K562 (cell line): ENCODE measurements around the gene NDUFAF2. TPM values are rescaled to one million over a fixed set of nuclear protein-coding genes. Genes with fewer than 3 reads are reported as not detected.

Experiments used
- ATAC-seq: fragments of 200-7000 bp; cut with Tn5 transposase; 3 replicates; pipeline ENCODE4 v1.9.1; 2020; ENCODE audit warnings: moderate library complexity
- BruUV-seq: library from RNA; stranded (reverse); fragments of 400-500 nt; replicated peaks from 2 replicates; lab custom pipeline; 2021; lab: Mats Ljungman, UMichigan
- CTCF ChIA-PET: fragments of 300-600 bp; formaldehyde crosslinking; extraction: SDS; loops from one replicate; lab custom pipeline; 2021; ENCODE audit warnings: low intra/inter-chr PET ratio; lab: Yijun Ruan, JAX
- POLR2A ChIA-PET: fragments of 300-600, 350-650 bp; sonication (Branson Sonifier 250); formaldehyde crosslinking; extraction: SDS; loops from one replicate; lab custom pipeline; 2021; ENCODE audit warnings: antibody characterized with exemption, inconsistent platforms; lab: Yijun Ruan, JAX
- DNase-seq, 4 experiments: peaks; one replicate each; pipeline versions ENCODE4 v3.0.0 to v3.0.0-alpha.2; 2011 to 2018; ENCODE audit warnings: low spot score in 3 of 4, mixed read lengths in 3 of 4; ENCODE audit errors: extremely low read depth in 1 of 4
- FAIRE-seq: peaks from 2 replicates; lab custom pipeline; 2011; peaks lifted over from hg19 to GRCh38; lab: Jason Lieb, UNC
- H2AFZ ChIP-seq: 2 replicates; pipeline ENCODE4 v1.6.0; 2011; ENCODE audit warnings: low read depth, low read length, control low read depth, inconsistent platforms
- H3K27ac ChIP-seq: fragments of 200-600 bp; 3 replicates; pipeline ENCODE4 v1.8.0; 2011; ENCODE audit warnings: low read depth, mild to moderate bottlenecking, control low read depth, inconsistent platforms, low read length, moderate library complexity, mixed read lengths; ENCODE audit errors: extremely low read depth
- H3K27me3 ChIP-seq, 2 experiments: fragments of 300-600 bp in 1 of 2; 2 replicates in 1 of 2; 3 replicates in 1 of 2; pipeline versions ENCODE4 v1.6.0 to v1.8.0; 2011; ENCODE audit warnings: inconsistent platforms in 2 of 2, low read length in 2 of 2, mild to moderate bottlenecking in 1 of 2, mixed read lengths in 1 of 2, moderate library complexity in 1 of 2; ENCODE audit not compliant: control insufficient read depth in 2 of 2, insufficient read depth in 2 of 2
- H3K36me3 ChIP-seq: fragments of 300-600 bp; 3 replicates; pipeline ENCODE4 v1.8.0; 2011; ENCODE audit warnings: mild to moderate bottlenecking, low read length, inconsistent platforms; ENCODE audit not compliant: control insufficient read depth, insufficient read depth
- H3K4me1 ChIP-seq, 2 experiments: fragments of 200-600 bp in 1 of 2; replicated peaks in 1 of 2; 2 replicates in 1 of 2; 3 replicates in 1 of 2; pipeline versions ENCODE4 v1.5.1 to v1.8.0; 2011; ENCODE audit warnings: inconsistent platforms in 2 of 2, low read length in 2 of 2, mild to moderate bottlenecking in 1 of 2, mixed read lengths in 1 of 2, moderate library complexity in 1 of 2; ENCODE audit not compliant: control insufficient read depth in 2 of 2, insufficient read depth in 2 of 2
- H3K4me2 ChIP-seq: 2 replicates; pipeline ENCODE4 v1.6.1; 2011; ENCODE audit warnings: low read length, control low read depth, inconsistent platforms, mixed read lengths; ENCODE audit not compliant: insufficient read depth
- H3K4me3 ChIP-seq: fragments of 200-600 bp; sonication (generic), shearing (Covaris generic); 2 replicates; pipeline ENCODE4 v1.5.1; 2016; ENCODE audit warnings: control low read depth, inconsistent platforms
- H3K79me2 ChIP-seq: fragments of 200-600 bp; 3 replicates; pipeline ENCODE4 v1.8.0; 2011; ENCODE audit warnings: low read length, inconsistent platforms; ENCODE audit not compliant: control insufficient read depth, insufficient read depth
- H3K9ac ChIP-seq, 2 experiments: 2 replicates each; pipeline versions ENCODE4 v1.6.0 to v1.6.1; 2011; ENCODE audit warnings: low read depth in 2 of 2, low read length in 2 of 2, control low read depth in 1 of 2, inconsistent platforms in 1 of 2, mild to moderate bottlenecking in 1 of 2, mixed read lengths in 1 of 2; ENCODE audit not compliant: insufficient read depth in 1 of 2
- H3K9me1 ChIP-seq: one replicate; pipeline ENCODE4 v1.6.0; 2011; ENCODE audit warnings: inconsistent platforms, mild to moderate bottlenecking, low read length, moderate library complexity; ENCODE audit not compliant: control insufficient read depth, insufficient read depth
- H3K9me3 ChIP-seq: replicated peaks from 2 replicates; pipeline ENCODE4 v1.5.1; 2011; ENCODE audit warnings: low read depth, low read length, inconsistent platforms; ENCODE audit not compliant: control insufficient read depth, insufficient read depth
- H4K20me1 ChIP-seq: replicated peaks from 2 replicates; pipeline ENCODE4 v1.6.1; 2011; ENCODE audit warnings: low read length, inconsistent platforms, mixed read lengths; ENCODE audit not compliant: control insufficient read depth, insufficient read depth
- ASH1L ChIP-seq: fragments of 450-650 bp; IDR thresholded peaks from 2 replicates; pipeline ENCODE4 v1.6.1; 2018; ENCODE audit warnings: borderline replicate concordance, mild to moderate bottlenecking, low read depth; ENCODE audit not compliant: partially characterized antibody
- E2F8 ChIP-seq: fragments of 450-650 bp; IDR thresholded peaks from 2 replicates; pipeline ENCODE4 v1.7.1; 2018; ENCODE audit warnings: mild to moderate bottlenecking, low read depth; ENCODE audit not compliant: partially characterized antibody
- FUS ChIP-seq: fragments of 200-400 bp; formaldehyde crosslinking; optimal IDR thresholded peaks from 2 replicates; pipeline ENCODE3; 2017; ENCODE audit warnings: low read depth, low read length
- IRF1 ChIP-seq: sonication (generic); formaldehyde crosslinking; IDR thresholded peaks from 2 replicates; pipeline ENCODE4 v1.8.0; 2022; ENCODE audit warnings: missing genetic modification reagents, mild to moderate bottlenecking, borderline replicate concordance
- KAT7 ChIP-seq: sonication (generic); formaldehyde crosslinking; IDR thresholded peaks from 2 replicates; pipeline ENCODE4 v1.8.0; 2022; ENCODE audit warnings: missing genetic modification reagents, mild to moderate bottlenecking, borderline replicate concordance
- MAFF ChIP-seq: IDR thresholded peaks from 2 replicates; pipeline ENCODE4 v1.6.1; 2012; ENCODE audit warnings: low read length, improper control_type of control experiment
- MAFK ChIP-seq: IDR thresholded peaks from 2 replicates; pipeline ENCODE4 v1.6.1; 2011; ENCODE audit warnings: low read length, improper control_type of control experiment
- NR0B1 ChIP-seq: fragments of 450-650 bp; IDR thresholded peaks from one replicate; pipeline ENCODE4 v1.6.1; 2018; ENCODE audit warnings: mild to moderate bottlenecking, moderate library complexity; ENCODE audit not compliant: partially characterized antibody
- NR3C1 ChIP-seq: sonication (generic); formaldehyde crosslinking; IDR thresholded peaks from 2 replicates; pipeline ENCODE4 v1.8.1; 2022; ENCODE audit warnings: missing genetic modification reagents
- PCBP1 ChIP-seq: fragments of 200-400 bp; formaldehyde crosslinking; IDR thresholded peaks from 2 replicates; pipeline ENCODE4 v1.6.1; 2018; ENCODE audit warnings: mild to moderate bottlenecking, low read depth, low read length; ENCODE audit not compliant: poor library complexity, severe bottlenecking
- SMC3 ChIP-seq: conservative IDR thresholded peaks from 2 replicates; pipeline ENCODE4 v1.6.1; 2011; ENCODE audit warnings: low read depth, low read length, improper control_type of control experiment; ENCODE audit not compliant: insufficient read depth
- STAG1 ChIP-seq: sonication (generic); formaldehyde crosslinking; IDR thresholded peaks from 2 replicates; pipeline ENCODE4 v1.5.0; 2020; ENCODE audit warnings: missing genetic modification reagents, borderline replicate concordance
- TRIM25 ChIP-seq: fragments of 450-650 bp; IDR thresholded peaks from 2 replicates; pipeline ENCODE4 v1.7.0; 2016; ENCODE audit warnings: borderline replicate concordance
- ZNF324 ChIP-seq: fragments of 250-450 bp; sonication (Bioruptor Pico); IDR thresholded peaks from 2 replicates; pipeline ENCODE4 v1.4.0; 2020; ENCODE audit warnings: mild to moderate bottlenecking
- in situ Hi-C: fragments of 300-500 bp; cut with MboI; formaldehyde crosslinking; loops from 4 replicates; pipeline ENCODE4 v1.15.0; 2018; ENCODE audit warnings: inconsistent platforms, mixed read lengths
- intact Hi-C: fragments of 100-400 bp; cut with micrococcal nuclease; formaldehyde crosslinking; loops from 2 replicates; pipeline ENCODE4 v1.14.2; 2022
- polyA plus RNA-seq, 8 experiments: library from polyadenylated mRNA; depleted of rRNA in 4 of 8; stranded (reverse) in 5 of 8; unstranded in 3 of 8; fragments of >200 nt; fragmentation: Nextera tagmentation in 2 of 8; fragmentation: Illumina TruSeq in 1 of 8; extraction: Ambion mirVana in 2 of 8; extraction: Trizol in 1 of 8; gene quantifications; 2 replicates each; pipeline versions ENCODE4 v1.2.1 to v1.2.3, GENCODE V29; 2011 to 2014; ENCODE audit warnings: inconsistent platforms in 1 of 8, missing spikeins in 1 of 8
- total RNA-seq, 7 experiments: library from RNA; depleted of rRNA in 6 of 7; stranded (reverse); fragments of >200 nt in 6 of 7; fragmentation: Illumina TruSeq in 2 of 7; extraction: Trizol in 2 of 7; gene quantifications; 2 replicates each; pipeline versions ENCODE4 v1.2.1 to v1.2.3, GENCODE V29; 2011 to 2021; ENCODE audit warnings: low replicate concordance in 1 of 7

The NDUFAF2 gene
- total and polyA plus RNA-seq, 9 of the 15 experiments (the other 6 are each of a cell fraction or from before 2014, with no cell fraction given), result 56.0 to 155 (median 95.9) TPM

- no TSS peak for BruUV-seq
Measured at GRCh38 chr5:61047346-61047745, 102.3 kb downstream of the NDUFAF2 start.

More at GRCh38 chr5:61047346-61047745, 102.3 kb downstream of the NDUFAF2 start:
- CTCF ChIA-PET, result no interaction called here
- no peaks in the 10 kb centered on the region for H4K20me1 ChIP-seq
- DNase-seq, result no peak
- no peak for FAIRE-seq
- in situ Hi-C loops (no loop called here), intact Hi-C loops (no loop called here)
- H3K27ac ChIP-seq, result no peak overlapping the region
- TF ChIP-seq IRF1 (CRISPR knock-in tag) (no peak), PCBP1 (no peak), KAT7 (CRISPR knock-in tag) (no peak), MAFK (no peak), ZNF324 (no peak), NR0B1 (no peak), SMC3 (no peak), ASH1L (no peak), FUS (no peak), MAFF (no peak), E2F8 (no peak), TRIM25 (no peak), STAG1 (CRISPR knock-in tag) (no peak), NR3C1 (CRISPR knock-in tag) (no peak)
- H3K27me3 ChIP-seq, result no peaks in the 10 kb centered on the region
- no peaks in the 10 kb centered on the region for H3K36me3 ChIP-seq
- H3K4me2 ChIP-seq, result no peak overlapping the region
- H3K9me3 ChIP-seq, result no peaks in the 10 kb centered on the region
- H3K9ac ChIP-seq, result no peak overlapping the region
- no peak overlapping the region for H2AFZ ChIP-seq
- ATAC-seq, result no peak
- no peak overlapping the region for H3K4me3 ChIP-seq
- no peaks in the 10 kb centered on the region for H3K4me1 ChIP-seq
- H3K9me1 ChIP-seq, result no peaks in the 10 kb centered on the region
- no peaks in the 10 kb centered on the region for H3K79me2 ChIP-seq
- POLR2A ChIA-PET, result interaction anchor here (0.7 kb wide), 1 partner anchor 39 kb away, joined by 3 read pairs; no protein-coding TSS in a partner anchor
